ENCODE results near the gene HPSE2. TPM values are rescaled to one million over a fixed set of nuclear protein-coding genes. Genes with fewer than 3 reads are reported as not detected.

HPSE2 gene
- total RNA-seq, 1 experiment from 2014 or later: not detected

DNA sequence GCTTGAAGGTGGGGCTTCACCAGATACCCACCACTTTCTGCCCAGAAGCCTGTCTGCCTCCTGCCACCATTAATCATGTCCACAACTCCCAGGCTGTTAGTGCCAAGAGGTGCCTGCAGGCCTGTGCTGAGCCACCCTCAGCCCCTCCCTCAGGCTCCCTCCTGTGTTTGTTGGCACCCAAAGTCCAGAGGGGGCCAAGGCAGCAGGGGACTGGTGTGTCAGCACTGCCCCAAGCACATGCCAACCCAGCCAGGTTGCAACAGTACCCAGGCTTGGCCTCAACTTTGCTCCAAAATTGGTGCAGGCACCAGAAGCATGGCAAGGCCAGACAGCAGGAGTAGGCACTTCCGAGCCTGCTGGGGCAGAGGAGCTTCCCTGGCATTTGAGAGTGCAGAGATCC, 111.3 kb downstream of the HPSE2 start:
- ChIA-PET POLR2A (no interaction called here), CTCF (no interaction called here)
- ATAC-seq: no peak
- no peak overlapping the region for H3K4me3 ChIP-seq (ENCODE audit: low read depth in 2 of 2, low read length in 2 of 2)
- no TSS peak for BruUV-seq (replicated peaks)
- no peak for DNase-seq (ENCODE audit: low read depth, low spot score)
- no peak overlapping the region for H3K27ac ChIP-seq (ENCODE audit: low read length)
- in situ Hi-C loops (cut with HindIII; ENCODE audit: low pct_unique_long_range_greater_than_20kb, low sequenced_read_pairs): no loop called here
- no peaks in the 10 kb centered on the region for H3K9me3 ChIP-seq (ENCODE audit: control insufficient read depth, insufficient read depth, low read depth, low read length)
- H3K27me3 ChIP-seq (ENCODE audit: control insufficient read depth, insufficient read depth, low read length): no peaks in the 10 kb centered on the region
- TF ChIP-seq, protein P1, sequence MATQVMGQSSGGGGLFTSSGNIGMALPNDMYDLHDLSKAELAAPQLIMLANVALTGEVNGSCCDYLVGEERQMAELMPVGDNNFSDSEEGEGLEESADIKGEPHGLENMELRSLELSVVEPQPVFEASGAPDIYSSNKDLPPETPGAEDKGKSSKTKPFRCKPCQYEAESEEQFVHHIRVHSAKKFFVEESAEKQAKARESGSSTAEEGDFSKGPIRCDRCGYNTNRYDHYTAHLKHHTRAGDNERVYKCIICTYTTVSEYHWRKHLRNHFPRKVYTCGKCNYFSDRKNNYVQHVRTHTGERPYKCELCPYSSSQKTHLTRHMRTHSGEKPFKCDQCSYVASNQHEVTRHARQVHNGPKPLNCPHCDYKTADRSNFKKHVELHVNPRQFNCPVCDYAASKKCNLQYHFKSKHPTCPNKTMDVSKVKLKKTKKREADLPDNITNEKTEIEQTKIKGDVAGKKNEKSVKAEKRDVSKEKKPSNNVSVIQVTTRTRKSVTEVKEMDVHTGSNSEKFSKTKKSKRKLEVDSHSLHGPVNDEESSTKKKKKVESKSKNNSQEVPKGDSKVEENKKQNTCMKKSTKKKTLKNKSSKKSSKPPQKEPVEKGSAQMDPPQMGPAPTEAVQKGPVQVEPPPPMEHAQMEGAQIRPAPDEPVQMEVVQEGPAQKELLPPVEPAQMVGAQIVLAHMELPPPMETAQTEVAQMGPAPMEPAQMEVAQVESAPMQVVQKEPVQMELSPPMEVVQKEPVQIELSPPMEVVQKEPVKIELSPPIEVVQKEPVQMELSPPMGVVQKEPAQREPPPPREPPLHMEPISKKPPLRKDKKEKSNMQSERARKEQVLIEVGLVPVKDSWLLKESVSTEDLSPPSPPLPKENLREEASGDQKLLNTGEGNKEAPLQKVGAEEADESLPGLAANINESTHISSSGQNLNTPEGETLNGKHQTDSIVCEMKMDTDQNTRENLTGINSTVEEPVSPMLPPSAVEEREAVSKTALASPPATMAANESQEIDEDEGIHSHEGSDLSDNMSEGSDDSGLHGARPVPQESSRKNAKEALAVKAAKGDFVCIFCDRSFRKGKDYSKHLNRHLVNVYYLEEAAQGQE (IDR thresholded peaks at IDR 0.05; ENCODE audit: insufficient read depth in 1 of 2, low read depth in 2 of 2, low read length in 1 of 2): no peak
- TF ChIP-seq POLR2AphosphoS5 (IDR thresholded peaks at IDR 0.05; ENCODE audit: low read depth, low read length): no peak
- TF ChIP-seq TCF7L2 (IDR thresholded peaks at IDR 0.05; ENCODE audit: low read depth, low read length): no peak
- TF ChIP-seq, protein P2, sequence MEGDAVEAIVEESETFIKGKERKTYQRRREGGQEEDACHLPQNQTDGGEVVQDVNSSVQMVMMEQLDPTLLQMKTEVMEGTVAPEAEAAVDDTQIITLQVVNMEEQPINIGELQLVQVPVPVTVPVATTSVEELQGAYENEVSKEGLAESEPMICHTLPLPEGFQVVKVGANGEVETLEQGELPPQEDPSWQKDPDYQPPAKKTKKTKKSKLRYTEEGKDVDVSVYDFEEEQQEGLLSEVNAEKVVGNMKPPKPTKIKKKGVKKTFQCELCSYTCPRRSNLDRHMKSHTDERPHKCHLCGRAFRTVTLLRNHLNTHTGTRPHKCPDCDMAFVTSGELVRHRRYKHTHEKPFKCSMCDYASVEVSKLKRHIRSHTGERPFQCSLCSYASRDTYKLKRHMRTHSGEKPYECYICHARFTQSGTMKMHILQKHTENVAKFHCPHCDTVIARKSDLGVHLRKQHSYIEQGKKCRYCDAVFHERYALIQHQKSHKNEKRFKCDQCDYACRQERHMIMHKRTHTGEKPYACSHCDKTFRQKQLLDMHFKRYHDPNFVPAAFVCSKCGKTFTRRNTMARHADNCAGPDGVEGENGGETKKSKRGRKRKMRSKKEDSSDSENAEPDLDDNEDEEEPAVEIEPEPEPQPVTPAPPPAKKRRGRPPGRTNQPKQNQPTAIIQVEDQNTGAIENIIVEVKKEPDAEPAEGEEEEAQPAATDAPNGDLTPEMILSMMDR (IDR thresholded peaks at IDR 0.05): no peak
- TF ChIP-seq SIN3A (IDR thresholded peaks at IDR 0.05; ENCODE audit: borderline replicate concordance, insufficient read depth, low read depth, low read length): no peak
- no peaks in the 10 kb centered on the region for H3K36me3 ChIP-seq (ENCODE audit: control insufficient read depth, insufficient read depth, low read length)
- no peaks in the 10 kb centered on the region for H3K4me1 ChIP-seq (ENCODE audit: control insufficient read depth, insufficient read depth, low read length)
- intact Hi-C loops (cut with micrococcal nuclease; ENCODE audit: unreplicated experiment): no loop called here

DNA sequence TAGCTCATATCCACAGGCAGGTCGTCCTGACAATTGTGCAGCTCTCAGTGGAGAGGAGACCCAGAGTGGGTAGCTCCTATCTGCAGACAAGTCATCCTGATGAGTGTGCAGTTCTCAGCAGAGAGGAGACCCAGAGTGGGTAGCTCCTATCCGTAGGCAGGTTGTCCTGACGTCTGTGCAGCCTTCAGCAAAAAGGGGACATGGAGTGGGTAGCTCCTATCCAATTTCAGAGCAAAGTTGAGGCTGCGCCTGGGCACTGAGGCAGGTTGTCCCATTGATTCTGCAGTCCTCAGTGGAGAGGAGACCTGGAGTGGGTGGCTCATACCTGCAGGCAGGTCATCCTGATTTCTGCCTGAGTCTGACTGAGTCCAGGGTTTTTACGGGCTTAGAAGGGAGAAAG, 111.8 kb downstream of the HPSE2 start:
- ChIA-PET CTCF (no interaction called here), POLR2A (no interaction called here)
- H3K27me3 ChIP-seq (ENCODE audit: control insufficient read depth, insufficient read depth, low read length): no peaks in the 10 kb centered on the region
- ATAC-seq: no peak
- no peak overlapping the region for H3K4me3 ChIP-seq (ENCODE audit: low read depth in 2 of 2, low read length in 2 of 2)
- intact Hi-C loops (cut with micrococcal nuclease; ENCODE audit: unreplicated experiment): no loop called here
- no peaks in the 10 kb centered on the region for H3K36me3 ChIP-seq (ENCODE audit: control insufficient read depth, insufficient read depth, low read length)
- in situ Hi-C loops (cut with HindIII; ENCODE audit: low pct_unique_long_range_greater_than_20kb, low sequenced_read_pairs): no loop called here
- H3K27ac ChIP-seq (ENCODE audit: low read length): no peak overlapping the region
- H3K4me1 ChIP-seq (ENCODE audit: control insufficient read depth, insufficient read depth, low read length): no peaks in the 10 kb centered on the region
- H3K9me3 ChIP-seq (ENCODE audit: control insufficient read depth, insufficient read depth, low read depth, low read length): no peaks in the 10 kb centered on the region
- TF ChIP-seq TCF7L2 (IDR thresholded peaks at IDR 0.05; ENCODE audit: low read depth, low read length) (no peak), POLR2AphosphoS5 (IDR thresholded peaks at IDR 0.05; ENCODE audit: low read depth, low read length) (no peak), SIN3A (IDR thresholded peaks at IDR 0.05; ENCODE audit: borderline replicate concordance, insufficient read depth, low read depth, low read length) (no peak)
- TF ChIP-seq, protein P2 (IDR thresholded peaks at IDR 0.05): no peak
- TF ChIP-seq, protein P1 (IDR thresholded peaks at IDR 0.05; ENCODE audit: insufficient read depth in 1 of 2, low read depth in 2 of 2, low read length in 1 of 2): no peak
- DNase-seq (ENCODE audit: low read depth, low spot score): no peak
- BruUV-seq (replicated peaks): no TSS peak
